ENCODE data around the gene STK24. TPM values are rescaled to one million over a fixed set of nuclear protein-coding genes. Genes with fewer than 3 reads are reported as not detected.

STK24 gene
- polyA plus RNA-seq, 1 of the 3 experiments (the other 2 are of a cell fraction): 30.5 TPM

GRCh38 chr13:98461486-98462240 is 115.2 kb downstream of the STK24 start:
- Histone ChIP-seq H3K4me1 (ENCODE audit: control insufficient read depth in 1 of 2, insufficient read depth in 2 of 2, low read depth in 1 of 2, low read length in 1 of 2) (peaks cover 0 to 4% of the 10 kb centered on the region in 2 experiments; a peak in 1 of 4 replicates), H3K27me3 (ENCODE audit: insufficient read depth) (no peaks in the 10 kb centered on the region), H3K79me2 (ENCODE audit: insufficient read depth) (peaks cover 7% of the 10 kb centered on the region; the same call in 1 of the 2 replicates), H3K4me2 (no peak overlapping the region), H3K36me3 (replicated peaks in 1 of 2; ENCODE audit: control insufficient read depth in 1 of 2, insufficient read depth in 2 of 2, low read length in 1 of 2) (peaks cover 4 to 61% of the 10 kb centered on the region in 2 experiments), H3K27ac (ENCODE audit: low read depth in 2 of 2, low read length in 1 of 2) (no peak overlapping the region), H3K4me3 (ENCODE audit: low read depth in 2 of 2, low read length in 1 of 2) (no peak overlapping the region), H3K9me3 (no peaks in the 10 kb centered on the region), H4K20me1 (ENCODE audit: insufficient read depth) (no peaks in the 10 kb centered on the region), H3K9ac (no peak overlapping the region), H2AFZ (ENCODE audit: low read depth) (no peak overlapping the region), H3K9me2 (no peaks in the 10 kb centered on the region), H3F3A (replicated peaks; ENCODE audit: insufficient read depth) (no peaks in the 10 kb centered on the region)
- POLR2A ChIA-PET: no interaction called here
- 91% methylated on average over 10 of the region's 16 CpGs for WGBS (ENCODE audit: low lambda C conversion rate)
- TF ChIP-seq GATA2 (CRISPR knock-in tag; IDR thresholded peaks at IDR 0.05) (no peak), EZH2phosphoT487 (IDR thresholded peaks at IDR 0.05; ENCODE audit: borderline replicate concordance, low read depth) (no peak), POLR2AphosphoS5 (IDR thresholded peaks at IDR 0.05; ENCODE audit: low read depth, low read length) (no peak), NRF1 (IDR thresholded peaks at IDR 0.05; ENCODE audit: low read depth, low read length) (no peak), TEAD4 (IDR thresholded peaks at IDR 0.05; ENCODE audit: borderline replicate concordance, insufficient read depth) (no peak), MAX (IDR thresholded peaks at IDR 0.05; ENCODE audit: low read depth) (no peak)
- DNase-seq: no peak
- CTCF ChIA-PET: interaction anchor here (1.3 kb wide), 2 partner anchors 14 to 192 kb away, joined by 4 to 5 read pairs; no protein-coding TSS in a partner anchor

DNA sequence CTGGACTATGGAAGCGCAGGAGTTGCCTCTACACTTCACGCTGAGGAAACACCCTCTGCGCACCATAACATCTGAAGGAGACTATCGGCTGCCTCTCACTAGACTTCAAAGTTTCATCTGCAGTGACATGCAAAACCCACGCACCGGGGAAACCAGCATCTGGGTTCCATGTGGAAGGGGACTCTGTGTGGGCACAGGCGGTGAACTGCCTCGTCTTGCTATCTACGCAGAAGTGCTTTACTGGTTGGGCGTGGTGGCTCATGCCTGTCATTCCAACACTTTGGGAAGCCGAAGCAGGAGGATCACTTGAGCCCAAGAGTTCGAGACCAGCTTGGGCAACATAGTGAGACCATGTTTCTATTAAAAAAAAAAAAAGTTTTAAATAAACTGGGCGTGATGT is 116.4 kb downstream of the STK24 start:
- H3K36me3 ChIP-seq (replicated peaks in 1 of 2; ENCODE audit: control insufficient read depth in 1 of 2, insufficient read depth in 2 of 2, low read length in 1 of 2): peaks cover 5 to 66% of the 10 kb centered on the region in 2 experiments
- H3K9me2 ChIP-seq: no peaks in the 10 kb centered on the region
- H3K4me1 ChIP-seq (ENCODE audit: control insufficient read depth in 1 of 2, insufficient read depth in 2 of 2, low read depth in 1 of 2, low read length in 1 of 2): peaks cover 0 to 10% of the 10 kb centered on the region in 2 experiments; a peak in 1 of 4 replicates
- TF ChIP-seq RAD21 (IDR thresholded peaks at IDR 0.05; ENCODE audit: low read length) (no peak), RXRA (IDR thresholded peaks at IDR 0.05; ENCODE audit: borderline replicate concordance, low read depth) (no peak), SIN3A (IDR thresholded peaks at IDR 0.05; ENCODE audit: borderline replicate concordance, low read depth, low read length) (no peak), MXI1 (IDR thresholded peaks at IDR 0.05; ENCODE audit: low read depth, low read length) (no peak), YY1 (IDR thresholded peaks at IDR 0.05; ENCODE audit: low read depth) (no peak), TCF12 (IDR thresholded peaks at IDR 0.05) (no peak), USF1 (IDR thresholded peaks at IDR 0.05; ENCODE audit: borderline replicate concordance, low read depth) (no peak)
- no peak overlapping the region for H3K4me3 ChIP-seq (ENCODE audit: low read depth in 2 of 2, low read length in 1 of 2)
- H3K27ac ChIP-seq (ENCODE audit: low read depth in 2 of 2, low read length in 1 of 2): no peak overlapping the region
- 88% methylated on average over 13 of the region's 13 CpGs for WGBS (ENCODE audit: low lambda C conversion rate)
- peaks cover 7% of the 10 kb centered on the region; the same call in 1 of the 2 replicates for H3K79me2 ChIP-seq (ENCODE audit: insufficient read depth)
- H3K9ac ChIP-seq: no peak overlapping the region
- H2AFZ ChIP-seq (ENCODE audit: low read depth): no peak overlapping the region
- peaks cover 6% of the 10 kb centered on the region for H3F3A ChIP-seq (replicated peaks; ENCODE audit: insufficient read depth)
- POLR2A ChIA-PET: no interaction called here
- H3K9me3 ChIP-seq: no peaks in the 10 kb centered on the region
- H3K27me3 ChIP-seq (ENCODE audit: insufficient read depth): no peaks in the 10 kb centered on the region
- no peak overlapping the region for H3K4me2 ChIP-seq
- CTCF ChIA-PET: interaction anchor here (1.3 kb wide), 1 partner anchor 193 kb away, joined by 5 read pairs; no protein-coding TSS in a partner anchor
- DNase-seq: no peak
- no peaks in the 10 kb centered on the region for H4K20me1 ChIP-seq (ENCODE audit: insufficient read depth)
